ENCODE measurements around the gene TTC39C.

The TTC39C gene

GRCh38 chr18:24014062-24014985 is at the start of gene TTC39C:
TTC39C (plus strand) TSS chr18:24014754; CDS start chr18:24014872, 118 bp downstream.
- DNase-seq (ENCODE audit: low read depth in 2 of 2): peak; percentile 78 to 82

GRCh38 chr18:23966909-23967308 is 47.6 kb upstream of the TTC39C start:
- DNase-seq (ENCODE audit: low read depth in 2 of 2): no peak

GRCh38 chr18:23967321-23968089 is 47.0 kb upstream of the TTC39C start:
- DNase-seq (ENCODE audit: low read depth in 2 of 2): no peak

GRCh38 chr18:23968638-23969604 is 45.6 kb upstream of the TTC39C start:
- no peak for DNase-seq (ENCODE audit: low read depth in 2 of 2)

GRCh38 chr18:23969664-23970063 is 44.9 kb upstream of the TTC39C start:
- DNase-seq (ENCODE audit: low read depth in 2 of 2): no peak

GRCh38 chr18:23970161-23971096 is 44.1 kb upstream of the TTC39C start:
- DNase-seq (ENCODE audit: low read depth in 2 of 2): peak in 1 of 2 donors; percentile 28

- DNase-seq (ENCODE audit: low read depth in 2 of 2): no peak
Observed at GRCh38 chr18:23971097-23971440, 43.5 kb upstream of the TTC39C start.

- no peak for DNase-seq (ENCODE audit: low read depth in 2 of 2)
Observed at GRCh38 chr18:23971666-23972230, 42.8 kb upstream of the TTC39C start.

- DNase-seq (ENCODE audit: low read depth in 2 of 2): no peak
Observed at GRCh38 chr18:23972453-23972852, 42.1 kb upstream of the TTC39C start.

GRCh38 chr18:23977103-23977502 is 37.5 kb upstream of the TTC39C start:
- no peak for DNase-seq (ENCODE audit: low read depth in 2 of 2)

- no peak for DNase-seq (ENCODE audit: low read depth in 2 of 2)
Observed at GRCh38 chr18:23977719-23978483, 36.7 kb upstream of the TTC39C start.

GRCh38 chr18:23981369-23981980 is 33.1 kb upstream of the TTC39C start:
- no peak for DNase-seq (ENCODE audit: low read depth in 2 of 2)

- no peak for DNase-seq (ENCODE audit: low read depth in 2 of 2)
Observed at GRCh38 chr18:23982155-23983079, 32.1 kb upstream of the TTC39C start.

- DNase-seq (ENCODE audit: low read depth in 2 of 2): no peak
Observed at GRCh38 chr18:23983112-23983511, 31.4 kb upstream of the TTC39C start.

GRCh38 chr18:23986600-23987359 is 27.8 kb upstream of the TTC39C start:
- DNase-seq (ENCODE audit: low read depth in 2 of 2): no peak

- no peak for DNase-seq (ENCODE audit: low read depth in 2 of 2)
Observed at GRCh38 chr18:23990474-23991410, 23.8 kb upstream of the TTC39C start.
